ENCODE data around the gene RIMBP2. TPM values are rescaled to one million over a fixed set of nuclear protein-coding genes. Genes with fewer than 3 reads are reported as not detected.

Gene RIMBP2
- total and polyA plus RNA-seq, 8 donors = 0.42 to 19.0 (median 16.1) TPM

GRCh38 chr12:130401703-130402102 lies 314.4 kb downstream of the RIMBP2 start:
- H3K27ac ChIP-seq = no peak overlapping the region
- H3K36me3 ChIP-seq = no peaks in the 10 kb centered on the region
- intact Hi-C loops (cut with DNase I) = no loop called here
- no peaks in the 10 kb centered on the region for H3K4me1 ChIP-seq
- no peaks in the 10 kb centered on the region for H3K9me3 ChIP-seq
- ATAC-seq (no peak), DNase-seq (peak in 1 of 4 donors; percentile 8)
- TF ChIP-seq, protein P1, sequence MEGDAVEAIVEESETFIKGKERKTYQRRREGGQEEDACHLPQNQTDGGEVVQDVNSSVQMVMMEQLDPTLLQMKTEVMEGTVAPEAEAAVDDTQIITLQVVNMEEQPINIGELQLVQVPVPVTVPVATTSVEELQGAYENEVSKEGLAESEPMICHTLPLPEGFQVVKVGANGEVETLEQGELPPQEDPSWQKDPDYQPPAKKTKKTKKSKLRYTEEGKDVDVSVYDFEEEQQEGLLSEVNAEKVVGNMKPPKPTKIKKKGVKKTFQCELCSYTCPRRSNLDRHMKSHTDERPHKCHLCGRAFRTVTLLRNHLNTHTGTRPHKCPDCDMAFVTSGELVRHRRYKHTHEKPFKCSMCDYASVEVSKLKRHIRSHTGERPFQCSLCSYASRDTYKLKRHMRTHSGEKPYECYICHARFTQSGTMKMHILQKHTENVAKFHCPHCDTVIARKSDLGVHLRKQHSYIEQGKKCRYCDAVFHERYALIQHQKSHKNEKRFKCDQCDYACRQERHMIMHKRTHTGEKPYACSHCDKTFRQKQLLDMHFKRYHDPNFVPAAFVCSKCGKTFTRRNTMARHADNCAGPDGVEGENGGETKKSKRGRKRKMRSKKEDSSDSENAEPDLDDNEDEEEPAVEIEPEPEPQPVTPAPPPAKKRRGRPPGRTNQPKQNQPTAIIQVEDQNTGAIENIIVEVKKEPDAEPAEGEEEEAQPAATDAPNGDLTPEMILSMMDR (IDR thresholded peaks at IDR 0.05) = no peak
- H3K27me3 ChIP-seq = peaks cover 4 to 5% of the 10 kb centered on the region in 2 donors
- no peak overlapping the region for H3K4me3 ChIP-seq

DNA sequence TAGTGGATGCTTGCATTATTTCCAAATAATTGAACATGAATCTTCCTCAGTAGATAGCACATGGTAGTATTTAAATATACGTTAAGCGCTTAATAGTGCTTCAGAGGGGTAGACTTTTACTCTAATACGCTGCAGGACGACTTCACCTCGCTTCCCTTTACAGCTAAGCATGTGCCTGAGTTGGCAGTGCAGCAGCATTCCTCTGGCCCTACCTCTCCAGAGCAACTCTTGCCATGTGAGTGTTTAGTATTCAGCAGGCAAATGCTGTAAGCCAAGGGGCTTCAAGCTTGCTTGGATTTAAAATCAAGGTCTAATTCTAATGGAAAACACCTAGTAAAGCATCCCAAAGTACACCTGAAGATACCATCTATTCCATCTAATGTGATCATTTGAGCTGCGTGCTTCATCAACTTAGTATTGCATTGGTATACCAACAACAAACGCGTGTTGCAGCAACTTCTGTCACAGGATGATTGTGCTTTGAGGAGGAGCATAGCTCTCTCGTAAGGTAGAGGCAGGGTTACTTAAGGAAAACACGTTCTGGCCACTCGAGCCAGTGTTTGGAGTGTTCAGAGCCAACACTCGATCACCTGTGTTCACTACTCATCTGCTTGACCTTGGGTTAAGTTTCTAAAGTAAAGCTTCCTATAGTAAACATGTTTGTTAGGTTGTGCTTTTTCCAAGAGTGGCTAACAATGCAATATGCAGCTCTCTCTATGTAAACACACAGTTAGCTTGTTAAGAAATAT lies 317.8 kb downstream of the RIMBP2 start:
- TF ChIP-seq, protein P1 (IDR thresholded peaks at IDR 0.05) = no peak
- intact Hi-C loops (cut with DNase I) = no loop called here
- no peak overlapping the region for H3K4me3 ChIP-seq
- H3K27me3 ChIP-seq = peaks cover 0 to 6% of the 10 kb centered on the region in 2 donors
- DNase-seq (peak in 2 of 4 donors; percentile 6 to 36), ATAC-seq (peak; percentile 89)
- H3K9me3 ChIP-seq = no peaks in the 10 kb centered on the region
- no peaks in the 10 kb centered on the region for H3K4me1 ChIP-seq
- no peak overlapping the region for H3K27ac ChIP-seq
- H3K36me3 ChIP-seq = no peaks in the 10 kb centered on the region

DNA sequence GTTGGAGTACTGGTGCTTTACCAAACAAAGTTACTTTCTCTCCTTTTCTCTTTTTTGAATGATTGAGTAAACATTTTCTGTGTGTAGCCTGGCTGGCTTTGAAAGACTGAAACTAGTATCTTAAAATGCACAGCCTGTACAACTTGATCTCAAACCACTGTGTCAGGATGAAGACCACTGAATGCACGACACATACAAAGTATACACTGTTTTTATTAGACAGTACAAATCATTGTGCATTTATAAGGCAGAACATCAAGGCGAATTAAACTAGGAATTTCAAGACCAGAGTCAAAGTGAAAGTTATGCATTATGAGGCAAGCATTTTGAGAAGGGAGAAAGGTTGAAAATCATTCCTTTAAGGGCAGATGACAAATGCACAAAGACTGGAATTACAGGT lies 319.4 kb downstream of the RIMBP2 start:
- TF ChIP-seq, protein P1 (IDR thresholded peaks at IDR 0.05) = no peak
- H3K27ac ChIP-seq = no peak overlapping the region
- no peaks in the 10 kb centered on the region for H3K9me3 ChIP-seq
- no peak for DNase-seq
- no peak overlapping the region for H3K4me3 ChIP-seq
- no peaks in the 10 kb centered on the region for H3K36me3 ChIP-seq
- H3K27me3 ChIP-seq = peaks cover 0 to 7% of the 10 kb centered on the region in 2 donors
- H3K4me1 ChIP-seq = no peaks in the 10 kb centered on the region
- no peak for ATAC-seq
- intact Hi-C loops (cut with DNase I) = no loop called here

- Histone ChIP-seq H3K4me1 (no peaks in the 10 kb centered on the region), H3K9me3 (no peaks in the 10 kb centered on the region), H3K4me3 (no peak overlapping the region), H3K27ac (no peak overlapping the region), H3K36me3 (no peaks in the 10 kb centered on the region), H3K27me3 (peaks cover 0 to 14% of the 10 kb centered on the region in 2 donors)
- no peak for DNase-seq
- TF ChIP-seq, protein P1 (IDR thresholded peaks at IDR 0.05) = no peak
- intact Hi-C loops (cut with DNase I) = no loop called here
- no peak for ATAC-seq
Observed at GRCh38 chr12:130394906-130395305, 321.2 kb downstream of the RIMBP2 start.

DNA sequence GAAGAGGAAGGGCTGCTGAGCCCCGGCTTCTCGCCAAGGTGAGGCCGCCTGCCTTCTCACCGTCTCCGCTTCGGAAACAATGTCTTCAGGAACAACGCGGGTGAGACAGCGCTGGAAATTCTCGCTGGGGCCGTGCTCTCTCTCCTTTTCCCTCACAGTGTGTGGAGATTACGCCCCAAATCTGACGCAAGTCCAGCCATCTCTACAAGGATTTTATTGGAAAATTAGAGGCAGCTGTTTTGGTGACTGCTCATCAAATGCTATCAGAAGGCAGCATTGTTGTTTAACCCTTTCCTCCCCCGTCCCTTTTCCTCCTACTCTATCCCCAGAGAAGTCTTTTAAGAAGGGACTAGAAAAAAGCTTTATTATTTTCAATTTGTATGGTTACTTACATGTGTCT lies 324.9 kb downstream of the RIMBP2 start:
- intact Hi-C loops (cut with DNase I) = no loop called here
- ATAC-seq = no peak
- TF ChIP-seq, protein P1 (IDR thresholded peaks at IDR 0.05) = no peak

More for the DNA sequence above, 324.9 kb downstream of the RIMBP2 start:
- Histone ChIP-seq H3K27ac (no peak overlapping the region), H3K4me1 (no peaks in the 10 kb centered on the region), H3K36me3 (no peaks in the 10 kb centered on the region), H3K4me3 (no peak overlapping the region), H3K9me3 (no peaks in the 10 kb centered on the region), H3K27me3 (peaks cover 0 to 14% of the 10 kb centered on the region in 2 donors)
- no peak for DNase-seq
